ENCODE data around the gene RASGRF1. TPM values are rescaled to one million over a fixed set of nuclear protein-coding genes. Genes with fewer than 3 reads are reported as not detected.

The RASGRF1 gene
- total RNA-seq, 1 donor from 2014 or later = 0.41 TPM

- Mint-ChIP-seq H3K9me3 (no peaks in the 10 kb centered on the region), H3K27me3 (no peaks in the 10 kb centered on the region), H3K4me3 (no peak overlapping the region), H3K36me3 (peaks cover 36% of the 10 kb centered on the region), H3K4me1 (ENCODE audit: unreplicated experiment) (peaks cover 19% of the 10 kb centered on the region), H3K27ac (no peak overlapping the region)
- no peak for TF ChIP-seq CTCF (conservative IDR thresholded peaks at IDR 0.05)
- peak; percentile 31 for DNase-seq (ENCODE audit: extremely low spot score, unreplicated experiment)
Measured at GRCh38 chr15:78915341-78916087, 175.1 kb downstream of the RASGRF1 start.

- TF ChIP-seq CTCF (conservative IDR thresholded peaks at IDR 0.05) = peak; percentile 56
- no peaks in the 10 kb centered on the region for H3K9me3 Mint-ChIP-seq
- H3K27me3 Mint-ChIP-seq = no peaks in the 10 kb centered on the region
- H3K36me3 Mint-ChIP-seq = peaks cover 42% of the 10 kb centered on the region
- peak overlapping the region; percentile 44 for H3K27ac Mint-ChIP-seq
- H3K4me3 Mint-ChIP-seq = no peak overlapping the region
- DNase-seq (ENCODE audit: extremely low spot score, unreplicated experiment) = peak; percentile 40
- peaks cover 25% of the 10 kb centered on the region for H3K4me1 Mint-ChIP-seq (ENCODE audit: unreplicated experiment)
Measured at GRCh38 chr15:78914027-78914764, 176.4 kb downstream of the RASGRF1 start.

GRCh38 chr15:78913012-78913411 is 177.6 kb downstream of the RASGRF1 start:
- Mint-ChIP-seq H3K4me3 (no peak overlapping the region), H3K9me3 (no peaks in the 10 kb centered on the region), H3K4me1 (ENCODE audit: unreplicated experiment) (peaks cover 25% of the 10 kb centered on the region), H3K36me3 (peaks cover 42% of the 10 kb centered on the region), H3K27me3 (no peaks in the 10 kb centered on the region), H3K27ac (no peak overlapping the region)
- no peak for TF ChIP-seq CTCF (conservative IDR thresholded peaks at IDR 0.05)
- no peak for DNase-seq (ENCODE audit: extremely low spot score, unreplicated experiment)

- Mint-ChIP-seq H3K27me3 (no peaks in the 10 kb centered on the region), H3K4me1 (ENCODE audit: unreplicated experiment) (peaks cover 25% of the 10 kb centered on the region), H3K36me3 (peaks cover 41% of the 10 kb centered on the region), H3K9me3 (no peaks in the 10 kb centered on the region), H3K27ac (no peak overlapping the region), H3K4me3 (no peak overlapping the region)
- no peak for DNase-seq (ENCODE audit: extremely low spot score, unreplicated experiment)
- TF ChIP-seq CTCF (conservative IDR thresholded peaks at IDR 0.05) = no peak
Measured at GRCh38 chr15:78912316-78912715, 178.3 kb downstream of the RASGRF1 start.

GRCh38 chr15:78910271-78910670 is 180.3 kb downstream of the RASGRF1 start:
- peaks cover 36% of the 10 kb centered on the region for H3K36me3 Mint-ChIP-seq
- H3K27ac Mint-ChIP-seq = peak overlapping the region; percentile 57
- no peak for DNase-seq (ENCODE audit: extremely low spot score, unreplicated experiment)
- H3K9me3 Mint-ChIP-seq = no peaks in the 10 kb centered on the region
- H3K4me3 Mint-ChIP-seq = no peak overlapping the region
- TF ChIP-seq CTCF (conservative IDR thresholded peaks at IDR 0.05) = no peak
- H3K27me3 Mint-ChIP-seq = no peaks in the 10 kb centered on the region
- H3K4me1 Mint-ChIP-seq (ENCODE audit: unreplicated experiment) = peaks cover 19% of the 10 kb centered on the region

Other genes starting within 250 kb of the RASGRF1 start
- 372 and 373 TPM in 2 replicates for gene MORF4L1, start 217.9 kb downstream of the RASGRF1 start, total RNA-seq (ENCODE audit: low replicate concordance)
- gene CTSH, start 145.7 kb downstream of the RASGRF1 start, total RNA-seq (ENCODE audit: low replicate concordance) = 55.4 and 77.1 TPM in 2 replicates
- gene ANKRD34C, start 191.9 kb upstream of the RASGRF1 start, total RNA-seq (ENCODE audit: low replicate concordance) = not detected in 2 replicates
- gene TMED3, start 220.3 kb upstream of the RASGRF1 start, total RNA-seq (ENCODE audit: low replicate concordance) = 87.6 and 208 TPM in 2 replicates